ENCODE measurements around the gene MYRIP.

- TF ChIP-seq CTCF (conservative IDR thresholded peaks at IDR 0.05; ENCODE audit: low read depth, low read length) (no peak), USF2 (IDR thresholded peaks at IDR 0.05; ENCODE audit: low read depth, low read length) (no peak), POLR2A (IDR thresholded peaks at IDR 0.05; ENCODE audit: low read depth, low read length) (no peak), RAD21 (IDR thresholded peaks at IDR 0.05; ENCODE audit: low read length) (no peak), MXI1 (IDR thresholded peaks at IDR 0.05; ENCODE audit: borderline replicate concordance, low read depth, low read length) (no peak), BHLHE40 (IDR thresholded peaks at IDR 0.05; ENCODE audit: low read depth, low read length) (no peak), RCOR1 (IDR thresholded peaks at IDR 0.05; ENCODE audit: insufficient replicate concordance, low read length) (no peak), MAZ (IDR thresholded peaks at IDR 0.05; ENCODE audit: borderline replicate concordance, low read depth, low read length) (no peak)
Observed at GRCh38 chr3:39801216-39801615, 8.2 kb upstream of the MYRIP start.
